ENCODE measurements around the gene B9D1.
"Not testable (repeated sequence)": the region's sequence is repeated elsewhere in the genome, so short reads cannot be mapped to it uniquely, and the experiment has no call there.

Gene B9D1

DNA sequence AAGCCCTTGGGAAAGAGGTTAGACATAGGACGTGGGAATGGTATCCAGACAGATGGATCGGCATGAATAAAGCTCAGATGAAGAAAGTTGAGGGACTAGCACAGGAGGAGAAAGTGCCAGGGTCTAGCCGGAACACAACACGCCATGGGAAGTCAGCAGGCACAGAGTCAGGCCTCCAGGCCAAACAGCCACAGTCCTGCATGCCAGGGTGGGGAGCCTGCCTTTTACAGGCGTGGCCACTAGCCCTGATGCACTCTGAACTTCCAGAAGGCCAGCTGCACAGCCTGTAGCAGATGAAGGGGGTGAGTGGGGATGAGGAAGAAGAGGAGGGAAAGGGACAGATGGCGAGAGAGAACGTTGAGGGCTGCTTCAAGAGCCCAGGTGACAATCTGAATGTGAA is 5.2 kb downstream of the B9D1 start:
- DNase-seq, result no peak

DNA sequence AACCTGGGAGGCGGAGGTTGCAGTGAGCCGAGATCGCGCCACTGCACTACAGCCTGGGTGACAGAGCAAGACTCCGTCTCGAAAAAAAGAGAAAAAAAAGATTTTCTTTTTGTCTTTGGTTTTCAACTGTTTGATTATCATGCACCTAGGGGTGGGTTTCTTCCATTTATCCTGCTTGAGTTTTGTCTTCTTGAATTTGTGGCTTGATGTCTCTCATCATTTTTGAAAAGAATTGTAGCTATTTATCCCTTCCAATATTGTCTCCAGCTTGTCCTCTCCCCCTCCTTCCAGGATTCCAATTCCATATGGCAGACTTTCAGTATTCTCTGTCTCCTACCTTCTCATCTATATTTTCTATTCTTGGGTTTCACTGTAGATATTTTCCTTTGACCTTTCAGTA is 7.8 kb downstream of the B9D1 start:
- no peak for DNase-seq

- not testable (repeated sequence) for DNase-seq
Observed at GRCh38 chr17:19353401-19353800, 9.1 kb downstream of the B9D1 start.

DNA sequence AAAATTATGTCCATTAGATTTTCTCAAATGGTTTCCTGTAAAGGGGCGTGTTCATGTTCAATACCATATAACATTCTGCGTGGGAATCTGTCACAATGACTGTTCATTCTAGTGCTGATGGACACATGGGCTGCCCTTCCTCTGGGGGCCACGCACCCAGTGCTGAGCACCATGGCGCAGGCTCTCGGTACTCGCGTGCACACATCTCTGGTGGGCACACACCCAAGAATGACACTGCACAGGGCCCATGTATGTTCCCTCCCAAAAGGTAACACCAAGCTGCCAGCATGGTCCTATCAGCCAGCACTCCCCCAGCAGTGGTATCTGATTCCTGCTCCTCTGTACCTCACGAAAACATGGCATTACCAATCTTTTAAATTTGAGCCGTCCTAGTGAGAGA is 13.7 kb downstream of the B9D1 start:
- DNase-seq, result no peak

GRCh38 chr17:19348081-19348650 is 14.4 kb downstream of the B9D1 start:
- DNase-seq, result no peak

- no peak for DNase-seq
Observed at GRCh38 chr17:19347323-19348080, 15.0 kb downstream of the B9D1 start.

- DNase-seq, result peak; percentile 14
Observed at GRCh38 chr17:19346351-19347255, 15.9 kb downstream of the B9D1 start.

GRCh38 chr17:19345486-19346350 is 16.8 kb downstream of the B9D1 start:
- DNase-seq, result no peak

GRCh38 chr17:19345067-19345460 is 17.5 kb downstream of the B9D1 start:
- DNase-seq, result no peak

DNA sequence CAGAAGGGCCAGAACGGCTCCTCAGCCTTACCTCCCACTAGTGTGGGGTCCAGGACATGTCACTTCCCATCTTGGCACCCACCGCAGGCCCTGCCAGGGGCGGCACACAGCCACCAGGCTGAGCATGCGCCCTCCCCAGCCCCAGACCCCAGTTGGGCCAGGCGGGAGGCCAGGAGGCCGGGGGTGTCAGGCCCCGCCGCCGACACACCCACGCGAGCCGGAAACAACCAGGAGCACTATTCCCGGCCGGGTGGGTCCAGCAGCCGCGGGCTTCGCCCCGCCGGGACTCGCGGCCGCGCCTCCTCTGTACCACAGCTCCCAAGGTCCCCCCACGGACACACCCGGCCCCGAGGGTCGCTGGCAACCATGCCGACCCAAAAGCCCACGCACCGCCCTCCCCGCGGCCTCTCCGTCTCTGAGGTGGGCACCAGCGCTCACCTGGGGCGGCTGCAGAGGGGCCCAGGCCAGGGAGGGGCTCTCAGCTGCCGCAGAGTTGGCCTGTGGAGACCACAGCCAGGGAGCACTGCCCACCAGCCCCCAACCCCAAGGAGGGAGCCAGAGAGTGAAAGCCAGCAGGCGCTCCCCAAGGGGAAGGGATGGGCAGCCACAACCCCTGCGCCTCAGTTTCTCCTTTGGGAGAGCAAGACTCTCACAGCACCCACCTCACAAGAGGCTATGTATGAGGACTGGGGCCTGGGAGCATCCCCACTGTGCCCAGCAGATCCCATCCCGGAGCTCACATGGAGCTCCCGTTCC is 18.0 kb downstream of the B9D1 start:
- DNase-seq, result no peak

DNA sequence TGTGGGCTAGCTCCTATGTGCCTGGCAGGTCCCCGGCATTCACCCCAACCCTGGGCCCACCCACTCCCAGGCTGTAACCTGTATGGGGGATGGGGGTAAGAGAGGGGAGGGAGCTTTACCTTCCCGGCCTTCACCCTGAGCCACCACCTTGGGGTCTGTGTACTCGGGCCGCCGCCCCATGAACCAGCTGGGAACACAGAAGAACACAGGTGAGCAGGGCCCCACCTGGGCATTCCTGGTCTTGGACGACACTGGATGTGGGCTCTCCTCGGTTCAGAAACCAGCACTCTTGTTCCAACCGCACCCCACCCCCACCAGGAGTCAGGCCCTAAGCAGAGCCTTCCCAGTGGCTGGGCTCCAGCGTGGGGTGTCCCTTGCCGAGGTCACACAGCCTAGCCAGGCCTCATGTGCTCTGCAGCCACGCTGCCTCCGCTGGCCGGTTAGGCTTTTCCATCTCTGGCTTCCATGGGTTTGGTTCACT is 18.8 kb downstream of the B9D1 start:
- DNase-seq, result no peak

- DNase-seq, result no peak
Observed at GRCh38 chr17:19343256-19343630, 19.3 kb downstream of the B9D1 start.

GRCh38 chr17:19342611-19343255 is 19.8 kb downstream of the B9D1 start:
- DNase-seq, result no peak

- no peak for DNase-seq
Observed at GRCh38 chr17:19341641-19342610, 20.6 kb downstream of the B9D1 start.

- no peak for DNase-seq
Observed at GRCh38 chr17:19341211-19341631, 21.3 kb downstream of the B9D1 start.

GRCh38 chr17:19339341-19339815 is 23.1 kb downstream of the B9D1 start:
- DNase-seq, result no peak

DNA sequence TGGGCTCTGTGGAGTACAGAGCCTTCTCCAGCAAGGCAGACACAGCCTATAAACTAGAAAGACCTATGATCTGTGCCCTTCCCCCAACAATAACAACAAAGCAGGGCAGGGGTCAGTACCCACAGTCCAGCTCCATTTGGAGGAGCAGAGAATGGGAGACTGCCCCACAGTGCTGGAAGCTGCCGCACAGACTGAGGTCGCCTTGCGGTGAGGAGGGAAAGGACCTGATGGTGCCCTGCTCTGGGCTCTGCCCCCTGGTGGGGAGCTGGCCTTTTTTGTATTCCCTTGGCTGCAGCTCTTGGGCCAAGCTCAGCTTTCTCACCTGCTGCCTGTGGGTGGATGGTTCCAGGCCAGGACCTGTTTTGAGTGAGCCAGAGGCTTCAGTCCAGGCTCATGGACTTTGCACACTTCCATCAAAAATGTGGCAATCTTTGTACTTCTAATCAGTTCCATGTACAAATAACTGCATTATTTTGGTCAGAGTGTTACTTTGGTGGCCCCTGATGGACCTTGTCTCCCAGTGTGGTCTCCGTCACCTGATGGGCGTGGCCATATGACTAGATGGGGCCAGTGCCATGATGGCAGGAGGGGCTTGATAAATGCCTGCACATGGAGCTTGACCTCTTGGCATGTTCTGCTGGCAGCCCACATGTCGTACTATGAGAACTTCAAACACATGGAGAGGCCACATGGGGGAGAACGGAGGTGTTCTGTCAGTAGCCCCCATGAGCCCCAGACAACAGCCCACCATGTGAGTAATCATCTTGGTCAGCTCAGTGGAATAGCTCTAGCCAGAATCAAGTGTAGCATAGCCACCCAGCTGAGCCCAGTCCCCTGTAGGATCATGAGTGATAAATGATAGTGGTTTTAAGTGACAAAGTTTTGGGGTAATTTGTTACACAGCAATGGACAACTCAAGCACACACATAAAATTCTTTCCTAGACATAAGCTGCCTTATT is 24.2 kb downstream of the B9D1 start:
- peak; percentile 25 for DNase-seq

- DNase-seq, result no peak
Observed at GRCh38 chr17:19337712-19338023, 24.9 kb downstream of the B9D1 start.

Measured in OCI-M1 (cell line).